Measurements from ENCODE around the gene PSME3. TPM values are rescaled to one million over a fixed set of nuclear protein-coding genes. Genes with fewer than 3 reads are reported as not detected.

The PSME3 gene
- total and polyA plus RNA-seq, 2 of the 13 experiments (the other 11 are each of a cell fraction or from before 2014, with no cell fraction given), result 66.3 to 135 TPM

GRCh38 chr17:42853597-42853967 lies 20.4 kb downstream of the PSME3 start (continued):
- TF ChIP-seq ZHX1 (CRISPR knock-in tag; IDR thresholded peaks at IDR 0.05; ENCODE audit: low read depth) (0 out of 2 replicates have a peak, but pooled peaks have one; percentile 8), MEF2D (CRISPR knock-in tag; IDR thresholded peaks at IDR 0.05) (0 out of 2 replicates have a peak, but pooled peaks have one; percentile 59), SIN3A (IDR thresholded peaks at IDR 0.05; ENCODE audit: borderline replicate concordance, low read depth, low read length) (peak; percentile 8; the same call in 1 of the 2 replicates), ZFP36L1 (CRISPR knock-in tag; IDR thresholded peaks at IDR 0.05) (no peak), MEIS2 (CRISPR knock-in tag; IDR thresholded peaks at IDR 0.05) (0 out of 2 replicates have a peak, but pooled peaks have one; percentile 32), IKZF4 (CRISPR knock-in tag; IDR thresholded peaks at IDR 0.05; ENCODE audit: borderline replicate concordance, low read depth, not compliant biosample characterization) (no peak), ZNF512B (CRISPR knock-in tag; IDR thresholded peaks at IDR 0.05; ENCODE audit: borderline replicate concordance) (peak; percentile 67; the same call in 1 of the 2 replicates), KLF12 (CRISPR knock-in tag; IDR thresholded peaks at IDR 0.05; ENCODE audit: borderline replicate concordance) (0 out of 2 replicates have a peak, but pooled peaks have one; percentile 21)

Data from HepG2 (cell line).